Measurements from ENCODE around the gene COL5A2. TPM values are rescaled to one million over a fixed set of nuclear protein-coding genes. Genes with fewer than 3 reads are reported as not detected.

Gene COL5A2
- polyA plus RNA-seq, 1 donor from 2014 or later: 3.6 TPM

GRCh38 chr2:189096769-189097447, 82.7 kb downstream of the COL5A2 start:
- Histone ChIP-seq H3K79me2 (replicated peaks; ENCODE audit: insufficient read depth, low read length) (no peaks in the 10 kb centered on the region), H3K27me3 (ENCODE audit: insufficient read depth, low read depth, low read length) (no peaks in the 10 kb centered on the region), H3K4me2 (ENCODE audit: low read length) (no peak overlapping the region), H4K20me1 (ENCODE audit: insufficient read depth) (no peaks in the 10 kb centered on the region), H3K27ac (ENCODE audit: low read length) (no peak overlapping the region), H3F3A (ENCODE audit: insufficient read depth, low read length, poor library complexity, severe bottlenecking) (no peaks in the 10 kb centered on the region), H3K9me3 (ENCODE audit: low read length) (no peaks in the 10 kb centered on the region), H3K9me2 (ENCODE audit: insufficient read depth, low read length) (no peaks in the 10 kb centered on the region), H3K4me3 (ENCODE audit: low read length) (no peak overlapping the region), H2AFZ (ENCODE audit: low read depth, low read length) (no peak overlapping the region), H3K9ac (ENCODE audit: low read length) (no peak overlapping the region), H3K36me3 (ENCODE audit: insufficient read depth, low read length) (no peaks in the 10 kb centered on the region)
- no peak for TF ChIP-seq RAD21 (conservative IDR thresholded peaks at IDR 0.05)
- TF ChIP-seq EZH2 (IDR thresholded peaks at IDR 0.05; ENCODE audit: borderline replicate concordance, insufficient read depth, low read length, poor library complexity, severe bottlenecking): no peak
- no peak for TF ChIP-seq MXI1 (conservative IDR thresholded peaks at IDR 0.05; ENCODE audit: poor library complexity, severe bottlenecking)
- TF ChIP-seq CTCF (IDR thresholded peaks at IDR 0.05; ENCODE audit: poor library complexity, severe bottlenecking): no peak
- TF ChIP-seq POLR2AphosphoS5 (IDR thresholded peaks at IDR 0.05): no peak
- TF ChIP-seq SMC3 (conservative IDR thresholded peaks at IDR 0.05; ENCODE audit: poor library complexity): no peak
- no peak for TF ChIP-seq REST (IDR thresholded peaks at IDR 0.05; ENCODE audit: borderline replicate concordance)
- TF ChIP-seq EP300 (conservative IDR thresholded peaks at IDR 0.05; ENCODE audit: poor library complexity, severe bottlenecking): no peak
- TF ChIP-seq TAF1 (IDR thresholded peaks at IDR 0.05; ENCODE audit: low read depth): no peak

GRCh38 chr2:189095101-189095500, 84.5 kb downstream of the COL5A2 start:
- Histone ChIP-seq H4K20me1 (ENCODE audit: insufficient read depth) (no peaks in the 10 kb centered on the region), H3K9ac (ENCODE audit: low read length) (no peak overlapping the region), H3K9me2 (ENCODE audit: insufficient read depth, low read length) (no peaks in the 10 kb centered on the region), H3K27ac (ENCODE audit: low read length) (no peak overlapping the region), H3K9me3 (ENCODE audit: low read length) (no peaks in the 10 kb centered on the region), H3K4me3 (ENCODE audit: low read length) (no peak overlapping the region), H3K27me3 (ENCODE audit: insufficient read depth, low read depth, low read length) (no peaks in the 10 kb centered on the region), H2AFZ (ENCODE audit: low read depth, low read length) (no peak overlapping the region), H3F3A (ENCODE audit: insufficient read depth, low read length, poor library complexity, severe bottlenecking) (no peaks in the 10 kb centered on the region), H3K4me2 (ENCODE audit: low read length) (no peak overlapping the region), H3K36me3 (ENCODE audit: insufficient read depth, low read length) (no peaks in the 10 kb centered on the region), H3K79me2 (replicated peaks; ENCODE audit: insufficient read depth, low read length) (no peaks in the 10 kb centered on the region)
- TF ChIP-seq SMC3 (conservative IDR thresholded peaks at IDR 0.05; ENCODE audit: poor library complexity) (no peak), TAF1 (IDR thresholded peaks at IDR 0.05; ENCODE audit: low read depth) (no peak), POLR2AphosphoS5 (IDR thresholded peaks at IDR 0.05) (no peak), REST (IDR thresholded peaks at IDR 0.05; ENCODE audit: borderline replicate concordance) (no peak), EZH2 (IDR thresholded peaks at IDR 0.05; ENCODE audit: borderline replicate concordance, insufficient read depth, low read length, poor library complexity, severe bottlenecking) (no peak), CTCF (IDR thresholded peaks at IDR 0.05; ENCODE audit: poor library complexity, severe bottlenecking) (no peak), MXI1 (conservative IDR thresholded peaks at IDR 0.05; ENCODE audit: poor library complexity, severe bottlenecking) (no peak), RAD21 (conservative IDR thresholded peaks at IDR 0.05) (no peak), EP300 (conservative IDR thresholded peaks at IDR 0.05; ENCODE audit: poor library complexity, severe bottlenecking) (no peak)
